Measurements from ENCODE around the gene MAGI2.

- no peak for TF ChIP-seq CTCF (conservative IDR thresholded peaks at IDR 0.05; ENCODE audit: low read length)
- no peak for TF ChIP-seq EZH2phosphoT487 (IDR thresholded peaks at IDR 0.05; ENCODE audit: borderline replicate concordance, low read depth, low read length)
Measured at GRCh38 chr7:79035858-79036257, 417.6 kb downstream of the MAGI2 start.
